NCI-H2171 treated with DMSO at 0.1 percent for 48 hours (cell line): ENCODE data around the gene RNFT2.
"Not testable (repeated sequence)": the region's sequence is repeated elsewhere in the genome, so short reads cannot be mapped to it uniquely, and the experiment has no call there.

ENCODE experiments used
- DNase-seq: peaks from one replicate; lab custom pipeline; 2025; lab: John Stamatoyannopoulos, UW

The RNFT2 gene

DNA sequence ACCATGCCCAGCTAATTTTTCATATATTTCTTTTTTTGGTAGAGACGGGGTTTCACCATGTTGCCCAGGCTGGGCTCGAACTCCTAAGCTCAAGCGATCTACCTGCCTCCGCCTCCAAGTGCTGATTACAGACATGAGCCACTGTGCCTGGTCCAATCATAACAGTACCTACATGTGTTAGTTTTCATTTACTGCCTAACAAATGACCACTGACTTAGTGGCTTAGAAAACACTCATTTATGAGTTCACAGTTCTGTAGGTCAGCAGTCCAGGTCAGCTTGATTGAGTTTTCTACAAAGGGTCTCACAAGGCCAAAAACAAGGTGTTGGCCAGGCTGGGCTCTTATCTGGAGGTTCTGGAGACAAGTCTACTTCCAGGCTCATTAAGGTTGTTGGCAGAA lies 60.6 kb downstream of the RNFT2 start:
- no peak for DNase-seq

DNA sequence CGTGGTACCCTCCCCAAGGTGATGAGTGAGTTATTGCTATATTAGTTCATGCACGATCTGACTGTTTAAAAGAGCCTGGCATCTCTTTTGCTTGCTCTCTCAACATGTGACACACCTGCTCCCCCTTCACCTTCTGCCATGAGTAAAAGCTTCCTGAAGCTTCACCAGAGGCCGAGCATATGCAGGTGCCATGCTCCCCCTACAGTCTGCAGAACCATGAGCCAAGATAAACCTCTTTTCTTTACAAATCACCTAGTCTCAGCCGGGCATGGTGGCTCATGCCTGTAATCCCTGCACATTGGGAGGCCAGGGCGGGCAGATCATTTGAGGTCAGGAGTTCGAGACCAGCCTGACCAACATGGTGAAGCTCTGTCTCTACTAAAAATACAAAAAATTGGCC lies 61.8 kb downstream of the RNFT2 start:
- no peak for DNase-seq

DNA sequence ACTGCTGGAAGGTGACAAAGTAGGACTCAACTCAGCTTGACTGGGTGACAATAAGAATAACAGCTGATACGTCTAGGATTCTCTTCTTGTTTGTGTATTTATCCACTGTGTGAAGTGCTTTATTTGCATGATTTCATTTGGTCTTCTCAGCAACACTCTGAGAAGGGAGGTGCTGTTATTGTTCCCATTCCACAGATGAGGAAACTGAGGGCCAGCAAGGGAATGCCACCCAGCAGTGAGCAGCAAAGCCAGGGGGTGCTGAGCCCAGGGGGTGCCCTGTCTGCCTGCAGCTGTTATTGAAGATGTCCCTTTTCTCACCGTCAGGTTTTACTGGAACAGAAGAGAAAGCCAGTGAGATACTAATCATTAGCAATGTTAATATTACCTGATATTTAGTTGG lies 62.8 kb downstream of the RNFT2 start:
- DNase-seq = no peak

DNA sequence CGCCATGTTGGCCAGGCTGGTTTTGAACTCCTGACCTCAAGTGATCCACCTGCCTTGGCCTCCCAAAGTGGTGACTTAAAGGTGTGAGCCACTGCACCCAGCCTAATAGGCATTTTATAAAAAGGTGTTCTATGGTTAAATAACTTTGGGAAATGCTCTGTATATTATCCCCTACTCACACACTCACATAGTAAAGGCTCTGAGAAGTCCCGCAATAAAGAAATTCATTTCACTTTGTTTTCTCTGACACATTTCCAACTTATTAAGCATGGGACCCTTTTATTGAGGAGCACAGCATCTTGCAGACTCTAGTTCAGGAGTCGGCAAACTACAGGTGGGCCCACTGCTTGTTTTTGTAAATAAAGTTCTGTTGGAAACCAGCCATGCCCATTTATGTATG lies 63.9 kb downstream of the RNFT2 start:
- DNase-seq = no peak

DNA sequence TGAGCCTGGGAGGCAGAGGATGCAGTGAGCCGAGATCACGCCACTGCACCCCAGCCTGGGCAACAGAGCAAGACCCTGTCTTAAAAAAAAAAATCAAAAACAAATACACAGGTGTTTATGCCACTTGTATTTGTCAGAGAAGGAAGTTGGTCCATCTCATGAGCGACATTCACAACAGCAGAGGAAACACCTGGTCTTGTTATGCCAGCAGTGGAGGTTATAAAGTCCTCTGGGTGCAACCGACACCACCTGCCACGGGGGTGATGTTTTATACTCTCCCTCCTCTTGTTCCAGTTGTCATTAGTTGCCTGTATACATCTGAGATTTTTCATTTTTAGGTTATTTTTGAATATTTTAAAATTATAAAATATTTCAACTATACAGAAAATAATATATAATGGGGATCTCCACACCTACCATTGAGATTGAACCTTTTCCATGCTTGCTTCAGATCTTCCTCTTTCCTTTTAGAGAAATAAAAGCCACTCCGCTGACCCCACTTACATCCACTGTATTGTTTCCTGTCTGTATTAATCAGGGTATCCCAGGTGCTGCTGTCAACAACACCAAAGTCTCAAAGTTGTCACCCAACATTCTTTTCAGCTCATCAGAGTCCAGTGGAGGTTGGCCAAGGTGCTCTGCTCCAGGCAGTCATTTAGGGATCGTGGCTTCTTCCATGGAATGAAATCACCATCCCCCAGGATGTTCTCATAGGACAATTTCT lies 65.1 kb downstream of the RNFT2 start:
- no peak for DNase-seq

DNA sequence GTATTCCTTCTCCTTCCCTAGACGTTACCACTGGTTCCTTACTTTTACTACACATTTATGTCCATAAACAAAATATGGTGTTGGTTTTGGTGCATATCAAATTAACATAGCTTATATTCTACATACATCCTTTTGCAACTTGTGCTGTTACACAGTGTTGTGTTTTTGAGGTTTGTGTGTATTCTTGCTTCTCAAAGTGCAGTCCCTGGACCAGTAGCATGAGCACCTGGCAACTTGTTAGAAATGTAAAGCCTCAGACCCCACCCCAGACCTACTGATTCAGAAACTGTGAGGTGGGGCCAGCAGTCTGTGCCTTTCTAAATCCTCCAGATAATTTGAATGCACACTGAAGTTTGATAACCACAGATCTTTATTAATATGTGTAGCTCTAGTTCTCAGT lies 65.9 kb downstream of the RNFT2 start:
- DNase-seq = no peak

DNA sequence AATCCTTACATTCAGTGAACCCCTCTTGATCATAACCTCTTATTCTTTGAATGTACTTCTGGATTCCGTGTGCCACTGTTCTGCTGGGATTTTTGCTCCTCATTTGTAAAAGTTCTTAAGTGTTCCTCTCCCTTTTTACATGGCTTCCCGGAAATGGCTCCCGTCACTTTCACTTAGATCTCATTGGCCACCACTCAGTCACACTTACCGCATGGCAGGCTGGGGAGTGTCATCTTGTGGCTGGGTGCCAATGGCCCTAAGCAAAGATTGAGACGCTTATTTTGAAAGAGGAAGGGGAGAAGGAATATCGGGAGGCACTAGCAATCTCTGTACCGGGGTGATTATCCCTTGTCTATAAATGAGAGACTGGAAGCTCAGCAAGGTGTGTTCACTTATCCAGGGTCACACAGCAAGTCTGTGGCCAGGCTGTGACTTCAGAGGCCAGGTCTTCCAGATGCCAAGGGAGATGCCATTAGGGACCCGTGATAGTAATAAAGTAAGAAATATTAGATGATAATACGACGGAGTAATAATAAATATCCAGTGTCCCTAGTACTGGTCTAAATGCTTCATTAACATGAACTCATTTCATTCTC lies 68.8 kb downstream of the RNFT2 start:
- DNase-seq = no peak

DNA sequence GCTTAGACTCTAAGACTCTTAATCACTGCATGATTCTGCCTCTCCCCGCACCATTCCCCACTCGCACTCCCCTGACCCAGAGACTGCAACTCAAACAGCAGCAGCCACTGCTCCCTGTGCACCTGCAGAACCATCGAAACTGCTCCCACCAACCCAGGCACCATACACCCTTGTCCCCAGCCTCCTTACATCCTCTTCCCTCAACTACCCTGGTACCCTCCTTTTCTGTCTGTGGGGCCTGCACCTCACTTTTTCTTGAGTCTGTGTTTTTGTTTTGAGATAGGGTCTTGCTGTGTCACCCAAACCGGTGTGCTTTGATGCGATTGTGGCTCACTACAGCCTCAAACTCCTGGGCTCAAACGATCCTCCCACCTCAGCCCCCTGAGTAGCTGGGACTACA lies 69.4 kb downstream of the RNFT2 start:
- DNase-seq = no peak

DNA sequence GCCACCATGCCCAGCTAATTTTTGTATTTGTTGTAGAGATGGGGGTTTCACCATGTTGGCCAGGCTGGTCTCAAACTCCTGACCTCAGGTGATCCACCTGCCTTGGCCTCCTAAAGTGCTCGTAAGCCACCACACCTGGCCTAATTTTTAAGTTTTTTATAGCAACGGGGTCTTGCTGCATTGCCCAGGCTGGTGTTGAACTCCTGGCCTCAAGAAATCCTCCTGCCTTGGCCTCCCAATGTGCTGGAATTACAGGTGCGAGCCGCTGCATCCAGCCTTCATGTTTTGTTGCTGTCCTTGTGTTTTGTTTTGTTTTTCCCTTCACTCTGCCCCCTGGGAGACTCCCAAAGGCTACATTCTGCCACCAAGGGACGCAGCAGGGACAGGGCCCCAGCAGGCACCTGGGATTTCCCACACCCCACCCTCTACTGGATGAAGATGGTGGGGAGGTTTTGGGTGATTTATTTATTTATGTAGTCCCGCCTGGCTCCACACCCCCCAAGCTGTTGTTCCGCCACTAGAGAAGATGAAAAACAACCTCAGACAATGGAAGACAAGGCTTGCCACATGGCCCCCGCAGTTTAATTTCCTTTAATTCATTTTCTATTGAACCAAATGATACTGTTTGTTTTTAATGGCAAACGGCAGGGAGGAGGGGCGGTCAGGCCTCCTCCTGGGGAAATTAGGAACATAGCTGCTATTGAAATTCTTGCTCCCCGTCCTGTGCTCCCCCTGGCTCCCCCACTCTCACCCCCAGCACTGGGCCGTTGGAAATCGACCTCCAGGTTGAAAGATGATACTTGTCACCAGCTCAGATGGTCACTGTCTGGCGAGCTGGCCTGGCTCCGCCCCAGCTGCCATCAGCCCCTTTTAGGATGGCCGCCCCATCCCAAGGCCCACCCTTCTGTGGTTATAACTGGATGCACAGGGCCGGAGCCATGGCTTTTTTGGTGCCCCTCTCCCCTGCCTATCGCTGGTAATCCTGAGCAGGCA lies 70.3 kb downstream of the RNFT2 start:
- DNase-seq = peak; percentile 3

DNA sequence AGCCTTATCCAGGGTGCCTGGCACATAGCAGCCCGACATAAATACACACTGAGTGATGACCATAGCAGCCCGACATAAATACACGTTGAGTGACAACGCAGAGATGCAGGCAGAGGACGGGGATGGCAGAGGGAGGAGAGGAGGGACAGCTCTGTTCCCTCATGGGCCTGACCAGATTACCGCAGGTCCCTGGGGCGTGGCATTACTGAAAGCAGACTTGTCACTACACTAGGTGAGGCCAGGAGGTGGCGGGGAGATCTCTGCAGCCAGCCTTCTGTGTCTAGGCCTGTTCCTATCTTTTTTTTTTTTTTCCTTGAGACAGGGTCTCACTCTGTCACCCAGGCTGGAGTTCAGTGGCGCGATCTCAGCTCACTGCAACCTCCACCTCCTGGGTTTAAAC lies 74.1 kb downstream of the RNFT2 start:
- DNase-seq = no peak

DNA sequence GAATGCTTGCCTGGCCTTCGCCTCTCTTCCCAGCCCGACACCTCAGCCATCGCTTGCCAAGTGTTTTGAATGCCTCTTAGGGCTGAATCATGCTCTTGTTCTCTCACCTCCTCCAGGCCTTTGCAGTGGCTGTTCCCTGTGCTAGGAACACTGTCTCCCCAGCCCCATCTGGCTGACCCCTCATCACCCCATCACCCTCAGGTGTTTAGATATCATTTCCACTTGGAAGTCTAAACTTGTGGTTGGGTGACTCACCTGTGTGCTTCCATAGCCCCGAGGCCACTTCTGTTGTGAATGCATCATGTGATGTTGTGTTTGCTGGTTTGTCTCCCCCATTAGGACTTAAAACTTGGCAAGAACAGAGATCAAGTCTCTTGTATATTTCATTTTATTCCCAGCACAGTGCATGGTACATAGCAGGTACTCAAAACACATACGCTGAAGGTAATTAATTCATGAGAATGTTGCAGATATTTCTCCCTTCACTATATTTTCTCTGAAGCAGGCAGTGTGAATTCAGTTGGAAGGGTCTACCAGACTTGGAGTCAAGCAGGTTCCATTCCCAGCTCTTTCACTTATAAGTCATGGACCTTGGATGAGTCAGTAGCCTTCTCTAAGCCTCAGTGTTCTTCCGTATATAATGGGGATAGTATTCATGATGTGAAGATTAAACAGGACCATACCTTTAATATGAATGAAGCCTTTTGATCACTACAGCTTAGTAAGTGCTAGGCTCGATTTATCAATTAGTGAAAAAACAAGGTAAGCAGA lies 75.3 kb downstream of the RNFT2 start:
- no peak for DNase-seq

DNA sequence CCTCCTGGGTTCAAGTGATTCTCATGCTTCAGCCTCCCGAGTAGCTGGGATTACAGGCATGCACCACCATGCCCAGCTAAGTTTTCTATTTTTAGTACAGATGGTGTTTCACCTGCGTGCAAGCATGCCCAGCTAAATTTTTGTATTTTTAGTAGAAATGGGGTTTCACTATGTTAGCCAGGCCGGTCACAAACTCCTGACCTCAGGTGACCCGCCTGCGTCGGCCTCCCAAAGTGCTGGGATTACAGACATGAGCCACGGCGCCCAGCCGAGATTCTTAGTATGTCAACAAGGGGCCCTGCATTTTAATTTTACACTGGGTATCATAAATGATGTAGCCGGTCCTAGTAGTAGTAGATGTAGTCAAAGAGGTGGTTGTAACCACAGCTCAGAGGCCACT lies 76.7 kb downstream of the RNFT2 start:
- not testable (repeated sequence) for DNase-seq

DNA sequence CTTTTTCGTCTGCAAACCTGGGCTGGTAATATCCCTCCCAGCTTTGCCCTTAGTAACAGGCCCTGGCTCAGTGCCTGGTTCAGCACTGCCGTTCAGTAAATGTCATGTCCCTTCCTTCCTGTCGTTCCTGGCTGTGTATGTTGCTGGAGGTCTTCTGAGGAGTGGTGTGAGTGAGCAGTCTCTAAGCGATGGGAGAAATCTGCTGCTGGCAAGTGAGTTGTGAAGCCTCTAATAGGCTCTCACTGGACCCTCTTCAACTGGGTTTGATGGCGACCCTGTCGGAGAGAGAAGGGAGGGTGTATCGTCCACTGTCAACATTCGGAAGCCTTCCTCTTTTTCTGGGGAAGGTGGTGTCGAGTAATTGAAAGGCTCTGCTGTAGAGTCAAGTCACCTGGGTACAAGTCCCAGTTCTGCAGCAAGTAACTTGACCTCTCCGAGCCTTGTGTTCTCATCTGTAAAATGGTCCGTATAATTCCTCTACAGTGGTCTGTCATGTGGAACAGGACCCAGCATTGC lies 80.3 kb downstream of the RNFT2 start:
- no peak for DNase-seq

DNA sequence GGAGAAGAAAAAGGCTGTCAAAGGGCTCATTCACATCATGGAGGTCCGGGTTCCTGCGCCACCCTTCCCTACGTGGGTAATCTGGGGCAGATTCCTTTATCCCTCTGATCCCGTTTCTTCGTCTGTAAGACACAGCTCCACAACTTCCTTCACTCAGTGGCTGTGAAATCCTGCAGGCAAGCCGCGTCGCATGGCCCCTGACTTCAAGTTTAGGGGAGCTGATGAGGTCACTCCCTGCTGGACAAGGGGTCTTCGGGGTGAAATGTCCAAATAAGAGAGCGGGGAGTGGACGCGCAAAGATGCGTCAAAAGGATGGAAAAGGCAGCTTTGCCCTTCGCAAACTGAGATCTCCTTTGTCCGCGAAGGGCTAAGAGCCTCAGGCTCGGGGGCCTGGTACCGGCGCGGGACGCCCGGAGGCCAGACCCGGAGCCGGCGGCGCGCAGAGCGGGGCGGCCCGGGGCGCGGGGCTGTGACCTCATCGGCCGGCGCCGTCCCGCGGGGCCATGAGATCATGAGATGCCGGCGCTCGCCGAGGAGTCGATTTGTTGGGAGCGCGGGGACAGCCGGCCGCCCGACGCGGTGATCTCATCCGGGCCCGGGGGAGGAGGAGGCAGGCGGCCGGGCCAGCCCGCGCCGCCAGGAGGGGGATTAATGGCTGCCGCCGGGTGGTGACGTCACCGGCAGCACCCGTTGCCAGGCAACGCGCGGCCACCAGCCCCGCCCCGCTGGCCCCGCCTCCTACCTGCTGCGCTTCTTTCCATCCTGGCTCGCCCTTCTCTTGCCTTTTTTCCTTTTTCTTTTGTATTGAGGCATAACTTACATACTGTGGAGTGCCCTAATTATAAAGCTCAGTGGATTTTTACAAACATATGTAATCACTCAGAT lies 81.1 kb downstream of the RNFT2 start:
- DNase-seq = peak; percentile 94

DNA sequence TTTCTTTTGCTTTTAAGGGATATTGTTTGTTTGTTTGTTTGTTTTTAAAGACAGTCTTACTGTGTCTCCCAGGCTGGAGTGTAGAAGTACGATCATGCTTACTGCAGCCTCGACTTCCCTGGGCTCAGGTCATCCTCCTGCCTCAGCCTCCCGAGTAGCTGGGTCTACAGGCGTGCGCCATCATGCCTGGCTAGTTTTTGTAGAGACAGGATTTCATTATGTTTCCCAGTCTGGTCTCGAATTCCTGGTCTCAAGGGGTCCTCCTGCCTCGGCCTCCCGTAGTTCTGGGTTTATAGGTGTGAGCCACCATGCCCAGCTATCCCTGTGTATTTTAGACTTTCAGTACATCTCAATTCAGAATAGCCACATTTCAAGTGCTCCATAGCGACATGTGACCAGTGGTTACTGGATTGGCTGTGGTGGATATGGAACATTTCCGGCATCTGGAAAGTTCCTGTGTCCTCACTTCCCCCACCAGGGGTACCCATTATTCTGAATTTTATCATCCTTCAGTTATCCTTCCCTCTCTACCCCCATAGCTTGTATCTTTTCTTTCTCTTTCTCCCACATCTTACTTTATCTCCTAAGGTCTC lies 82.0 kb downstream of the RNFT2 start:
- no peak for DNase-seq

DNA sequence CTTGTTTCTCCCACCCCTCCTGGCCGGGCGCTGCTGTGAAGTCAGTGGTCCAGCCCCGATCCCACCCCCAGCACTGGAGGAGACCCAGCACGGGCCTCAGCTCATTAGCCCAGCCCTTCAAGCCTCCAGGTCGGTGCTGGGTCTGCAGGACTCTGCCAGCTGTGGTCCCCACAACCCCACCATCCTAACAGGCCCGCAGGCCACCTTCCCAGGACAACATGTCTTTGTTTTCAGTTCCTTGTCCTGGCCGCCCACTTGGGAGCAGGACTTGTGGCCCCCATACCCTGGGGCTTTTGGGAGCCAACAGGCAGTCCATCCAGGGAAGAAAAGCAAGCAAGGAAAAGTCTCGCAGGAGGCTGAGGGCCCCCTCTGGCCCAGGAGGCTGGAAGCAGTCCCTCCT lies 83.2 kb downstream of the RNFT2 start:
- DNase-seq = no peak

DNA sequence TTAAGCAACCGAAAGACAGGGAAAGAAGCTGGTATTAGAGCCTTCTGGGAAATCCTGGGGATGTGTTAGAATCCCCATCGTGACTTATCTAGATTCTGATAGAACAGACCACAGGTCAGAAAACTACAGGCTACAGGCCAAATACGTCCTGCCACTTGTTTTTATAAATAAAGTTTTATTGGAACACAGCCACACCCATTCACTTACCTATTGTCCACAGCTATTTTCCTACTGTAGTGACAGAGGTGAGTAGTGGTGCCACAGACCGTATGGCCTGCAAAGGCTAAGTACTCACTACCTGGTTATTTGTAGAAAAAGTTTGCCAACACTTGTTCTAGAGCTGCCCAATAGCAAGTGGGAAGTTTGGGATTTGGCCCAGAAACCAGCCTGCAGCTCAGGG lies 89.3 kb downstream of the RNFT2 start:
- no peak for DNase-seq

DNA sequence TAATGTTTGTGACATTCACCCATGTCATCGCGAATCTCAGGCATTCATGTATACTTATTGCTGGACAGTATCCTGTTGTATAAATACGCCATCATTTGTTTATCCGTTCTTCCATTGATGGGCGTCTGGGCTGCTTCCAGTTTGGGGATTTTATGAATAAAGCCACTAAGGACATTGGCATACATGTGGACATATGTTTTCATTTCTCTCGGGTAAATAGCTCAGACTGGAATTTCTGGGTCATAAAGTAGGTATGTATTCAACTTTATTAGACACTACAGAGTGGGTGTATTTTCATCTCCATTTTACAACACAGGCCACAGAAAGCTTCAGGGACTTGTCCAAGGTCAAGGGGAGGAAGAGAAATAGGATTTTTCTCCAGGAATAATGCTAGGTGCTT lies 94.2 kb downstream of the RNFT2 start:
- DNase-seq = no peak

DNA sequence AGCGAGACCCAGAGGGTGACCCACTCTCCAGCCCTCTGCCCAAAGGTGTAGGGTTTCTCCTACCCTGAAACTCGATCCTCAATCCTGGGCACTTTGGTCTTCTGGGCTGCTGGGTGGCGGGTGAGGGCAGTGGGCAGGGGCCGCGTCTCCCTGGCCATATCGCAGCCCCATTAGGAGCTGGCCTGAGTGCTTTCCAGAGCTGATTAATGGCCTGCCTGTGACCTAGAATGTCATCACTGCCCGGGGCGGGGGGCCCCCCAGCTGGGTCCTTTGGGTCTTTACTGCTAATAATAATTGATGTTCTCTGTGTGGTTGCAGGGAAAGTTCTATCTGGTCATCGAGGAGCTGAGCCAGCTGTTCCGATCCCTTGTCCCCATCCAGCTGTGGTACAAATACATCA lies 95.4 kb downstream of the RNFT2 start:
- no peak for DNase-seq

DNA sequence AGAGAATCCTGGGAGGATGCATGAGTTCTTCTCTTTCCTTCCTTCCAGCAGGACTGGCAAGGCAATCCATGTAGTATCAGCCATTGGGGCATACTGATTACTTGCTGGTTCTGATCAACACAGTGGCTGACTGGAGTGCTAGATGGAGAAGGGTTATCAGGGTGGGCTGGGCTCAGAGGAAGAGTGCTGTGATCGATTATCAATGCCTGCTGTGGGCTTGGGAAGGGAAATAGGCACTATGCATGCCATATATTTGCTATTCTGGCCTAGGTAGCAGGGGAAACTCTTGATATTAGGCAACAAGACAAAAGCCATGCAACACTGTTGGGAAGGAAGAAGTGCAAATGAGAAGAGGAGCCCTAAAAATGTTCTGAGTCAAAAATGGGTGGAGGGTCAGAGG lies 97.4 kb downstream of the RNFT2 start:
- DNase-seq = no peak

DNA sequence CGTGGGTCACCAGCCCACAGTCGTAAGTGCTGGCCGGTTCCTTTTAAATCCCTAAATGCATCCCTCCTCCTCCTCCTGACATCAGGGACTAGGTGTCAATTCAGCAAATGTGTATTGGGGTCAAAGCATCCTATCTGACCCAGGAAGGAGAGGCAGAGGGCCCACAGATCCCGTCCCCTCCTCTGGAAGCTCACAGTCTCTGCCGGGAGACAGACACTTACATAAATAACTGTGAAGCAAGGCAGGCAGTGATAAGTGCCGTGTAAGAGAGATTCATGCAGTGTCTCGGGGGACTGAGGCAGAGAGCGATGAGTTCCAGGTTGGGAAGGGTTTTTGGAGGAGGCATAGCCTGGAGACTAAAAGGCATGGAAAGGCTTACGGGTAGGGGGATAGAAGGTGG lies 99.0 kb downstream of the RNFT2 start:
- DNase-seq = no peak
